ENCODE data around the gene BIRC3.

The BIRC3 gene

DNA sequence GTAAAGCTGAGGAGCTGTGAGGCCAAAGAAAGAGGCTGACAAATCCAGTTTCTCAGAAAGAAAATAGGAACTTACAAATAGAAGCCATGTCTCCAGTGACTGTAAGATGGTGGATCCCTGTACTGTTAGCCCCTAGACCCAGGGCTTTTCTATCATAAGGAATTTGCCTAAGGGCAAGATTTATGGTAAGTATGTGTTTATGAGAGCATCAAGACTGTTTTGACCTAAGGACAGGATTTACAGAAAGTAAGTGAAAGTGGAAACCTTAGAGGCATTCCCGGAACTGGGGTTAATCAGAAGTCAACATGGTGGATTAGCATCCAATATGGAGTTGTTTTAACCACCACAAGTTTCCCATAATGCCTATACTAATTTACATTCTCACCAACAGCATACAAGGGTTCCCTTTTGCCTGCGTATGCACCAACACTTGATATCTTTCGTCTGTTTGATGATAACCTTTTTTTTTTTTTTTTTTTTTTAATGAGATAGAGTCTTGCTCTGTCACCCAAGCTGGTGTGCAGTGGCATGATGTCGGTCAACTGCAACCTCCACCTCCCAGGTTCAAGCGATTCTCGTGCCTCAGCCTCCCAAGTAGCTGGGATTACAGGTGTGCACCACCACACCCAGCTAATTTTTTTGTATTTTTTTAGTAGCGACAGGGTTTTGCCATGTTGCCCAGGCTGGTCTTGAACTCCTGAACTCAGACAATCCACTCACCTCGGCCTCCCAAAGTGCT, 69.9 kb downstream of the BIRC3 start:
- no peak overlapping the region for H3K4me3 ChIP-seq (ENCODE audit: low read depth, low read length)
- TF ChIP-seq, protein P1, sequence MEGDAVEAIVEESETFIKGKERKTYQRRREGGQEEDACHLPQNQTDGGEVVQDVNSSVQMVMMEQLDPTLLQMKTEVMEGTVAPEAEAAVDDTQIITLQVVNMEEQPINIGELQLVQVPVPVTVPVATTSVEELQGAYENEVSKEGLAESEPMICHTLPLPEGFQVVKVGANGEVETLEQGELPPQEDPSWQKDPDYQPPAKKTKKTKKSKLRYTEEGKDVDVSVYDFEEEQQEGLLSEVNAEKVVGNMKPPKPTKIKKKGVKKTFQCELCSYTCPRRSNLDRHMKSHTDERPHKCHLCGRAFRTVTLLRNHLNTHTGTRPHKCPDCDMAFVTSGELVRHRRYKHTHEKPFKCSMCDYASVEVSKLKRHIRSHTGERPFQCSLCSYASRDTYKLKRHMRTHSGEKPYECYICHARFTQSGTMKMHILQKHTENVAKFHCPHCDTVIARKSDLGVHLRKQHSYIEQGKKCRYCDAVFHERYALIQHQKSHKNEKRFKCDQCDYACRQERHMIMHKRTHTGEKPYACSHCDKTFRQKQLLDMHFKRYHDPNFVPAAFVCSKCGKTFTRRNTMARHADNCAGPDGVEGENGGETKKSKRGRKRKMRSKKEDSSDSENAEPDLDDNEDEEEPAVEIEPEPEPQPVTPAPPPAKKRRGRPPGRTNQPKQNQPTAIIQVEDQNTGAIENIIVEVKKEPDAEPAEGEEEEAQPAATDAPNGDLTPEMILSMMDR (IDR thresholded peaks at IDR 0.05; ENCODE audit: low read depth, low read length) = no peak
